HG03103 (cell line): ENCODE results near the gene COX19.

Experiments used
- ATAC-seq: cut with Tn5 transposase; IDR thresholded peaks from one replicate; pipeline ENCODE4 v1.9.1; 2021; ENCODE audit warnings: low read depth; ENCODE audit not compliant: unreplicated experiment

COX19 gene

DNA sequence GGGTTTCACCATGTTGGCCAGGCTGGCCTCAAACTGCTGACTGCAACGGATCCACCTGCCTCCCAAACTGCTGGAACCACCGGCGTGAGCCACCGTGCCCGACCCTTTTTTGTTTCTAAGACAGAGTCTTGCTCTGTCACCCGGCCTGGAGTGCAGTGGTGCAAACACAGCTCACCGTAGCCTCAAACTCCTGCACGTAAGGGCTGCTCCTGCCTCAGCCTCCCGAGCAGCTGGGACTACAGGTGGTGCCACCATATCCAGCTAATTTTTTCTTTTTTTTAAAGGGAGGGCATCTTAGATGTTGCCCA is 57.3 kb downstream of the COX19 start:
- no peak for ATAC-seq

DNA sequence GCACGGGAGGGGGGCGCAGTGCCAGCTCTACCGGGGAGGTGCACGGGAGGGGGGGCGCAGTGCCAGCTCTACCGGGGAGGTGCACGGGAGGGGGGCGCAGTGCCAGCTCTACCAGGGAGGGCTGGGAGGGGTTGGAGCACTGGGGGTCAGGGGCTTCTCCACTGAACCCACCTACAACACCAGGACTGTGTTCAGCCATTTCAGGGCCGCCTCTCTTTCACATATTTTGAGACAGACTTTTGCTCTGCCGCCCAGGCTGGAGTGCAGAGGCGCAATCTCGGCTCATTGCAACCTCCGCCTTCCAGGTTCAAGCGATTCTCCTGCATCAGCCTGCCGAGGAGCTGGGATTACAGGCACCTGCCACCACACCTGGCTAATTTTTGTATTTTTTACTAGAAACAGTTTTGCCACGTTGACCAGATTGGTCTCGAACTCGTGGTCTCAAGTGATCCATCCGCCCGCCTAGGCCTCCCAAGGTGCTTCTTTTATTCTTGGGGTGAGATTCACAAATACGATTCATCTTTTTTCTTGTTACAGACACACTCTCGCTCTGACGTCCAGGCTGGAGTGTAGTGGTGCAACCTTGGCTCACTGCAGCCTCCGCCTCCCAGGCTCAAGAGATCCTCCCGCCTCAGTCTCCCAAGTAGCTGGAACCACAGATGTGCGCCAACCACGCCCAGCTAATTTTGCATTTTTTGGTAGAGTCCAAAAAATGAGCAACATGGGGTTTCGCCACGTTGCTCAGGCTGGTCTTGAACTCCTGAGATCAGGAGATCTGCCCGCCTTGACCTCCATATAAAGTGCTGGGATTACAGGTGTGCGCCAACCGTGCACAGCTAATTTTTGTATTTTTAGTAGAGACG is 57.9 kb downstream of the COX19 start:
- no peak for ATAC-seq

DNA sequence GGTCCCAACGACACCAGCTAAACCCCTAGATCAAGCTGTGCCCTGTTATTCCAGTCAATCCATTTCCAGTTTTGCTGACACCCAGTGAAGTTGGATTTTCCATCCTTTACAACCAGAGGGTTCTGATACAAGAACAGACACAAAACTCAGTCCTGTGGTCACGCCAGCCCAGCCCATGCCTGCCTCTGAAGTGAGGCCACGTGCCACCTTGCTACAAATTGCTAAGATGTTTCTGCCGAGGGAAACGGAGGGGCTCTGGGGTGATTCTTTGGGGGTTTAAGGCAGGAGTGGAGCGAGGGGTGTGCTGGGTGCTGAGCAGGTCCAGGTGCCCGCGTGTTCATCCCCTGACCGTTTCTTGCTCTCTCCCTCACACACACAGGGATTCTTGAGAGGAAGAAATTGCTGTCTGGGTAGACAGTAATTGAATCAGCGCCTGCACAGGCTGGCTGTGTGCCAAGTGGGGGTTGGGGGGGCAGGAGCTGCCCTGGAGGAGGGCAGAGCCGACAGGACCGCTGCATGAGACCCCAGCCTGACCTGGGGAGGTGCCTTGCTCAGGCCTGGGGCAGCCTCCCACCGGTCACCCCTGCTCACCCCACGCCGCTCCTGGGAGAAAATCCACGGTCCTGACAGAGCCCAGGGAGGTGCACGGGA is 58.9 kb downstream of the COX19 start:
- no peak for ATAC-seq
